Activated CD4-positive, alpha-beta memory T cell treated with anti-CD3 and anti-CD28 coated beads, Interleukin-2, amount 10 ng/mL, durations not matched to agents 7 days and 5 days (primary cell): ENCODE results near the gene ALPK3. TPM values are rescaled to one million over a fixed set of nuclear protein-coding genes. Genes with fewer than 3 reads are reported as not detected.

ENCODE experiments used
- CTCF ChIA-PET: fragments of 350-600 bp; sonication (Branson Sonifier 250); formaldehyde crosslinking; loops from one replicate; lab custom pipeline; 2021; ENCODE audit warnings: antibody characterized with exemption, inconsistent platforms; lab: Charles Lee
- POLR2A ChIA-PET: fragments of 350-600 bp; sonication (Branson Sonifier 250); formaldehyde crosslinking; loops from one replicate; lab custom pipeline; 2021; ENCODE audit warnings: antibody characterized with exemption; lab: Charles Lee
- DNase-seq: peaks from one replicate; pipeline ENCODE4 v3.0.0-alpha.2; 2020
- H3K27ac Mint-ChIP-seq: one replicate; pipeline ENCODE4 v1.8.0; 2021; ENCODE audit warnings: mild to moderate bottlenecking, mixed read lengths
- H3K27me3 Mint-ChIP-seq: one replicate; pipeline ENCODE4 v1.8.0; 2021; ENCODE audit warnings: mixed read lengths
- H3K36me3 Mint-ChIP-seq: one replicate; pipeline ENCODE4 v1.8.0; 2021; ENCODE audit warnings: low read depth, mixed read lengths
- H3K4me1 Mint-ChIP-seq: one replicate; pipeline ENCODE4 v1.8.0; 2021; ENCODE audit warnings: mixed read lengths
- H3K4me3 Mint-ChIP-seq: one replicate; pipeline ENCODE4 v1.8.0; 2021; ENCODE audit warnings: mild to moderate bottlenecking, mixed read lengths
- H3K9me3 Mint-ChIP-seq: one replicate; pipeline ENCODE4 v1.8.0; 2021; ENCODE audit warnings: mixed read lengths
- total RNA-seq, 2 experiments: library from RNA; stranded (reverse); gene quantifications; one replicate each; pipeline ENCODE4 v1.2.3, GENCODE V29; 2021

The ALPK3 gene
- total RNA-seq, 2 experiments from 2014 or later = 0.20 TPM

- ChIA-PET CTCF (interaction anchor here (0.6 to 3.1 kb wide), 16 partner anchors 11 to 711 kb away, joined by 3 to 18 read pairs (median 3); partner anchors contain the start of gene WDR73), POLR2A (no interaction called here)
- Mint-ChIP-seq H3K36me3 (no peaks in the 10 kb centered on the region), H3K9me3 (no peaks in the 10 kb centered on the region), H3K27ac (no peak overlapping the region), H3K4me1 (no peaks in the 10 kb centered on the region), H3K4me3 (no peak overlapping the region), H3K27me3 (no peaks in the 10 kb centered on the region)
- DNase-seq = peak; percentile 70
Observed at GRCh38 chr15:84878504-84878903, 61.3 kb downstream of the ALPK3 start.

GRCh38 chr15:84879088-84879780, 62.1 kb downstream of the ALPK3 start:
- Mint-ChIP-seq H3K4me1 (no peaks in the 10 kb centered on the region), H3K27me3 (no peaks in the 10 kb centered on the region), H3K36me3 (no peaks in the 10 kb centered on the region), H3K9me3 (no peaks in the 10 kb centered on the region), H3K4me3 (no peak overlapping the region), H3K27ac (no peak overlapping the region)
- DNase-seq = no peak
- POLR2A ChIA-PET = no interaction called here
- CTCF ChIA-PET = interaction anchor here (1.1 to 3.1 kb wide), 8 partner anchors 32 to 295 kb away, joined by 3 to 18 read pairs (median 5); partner anchors contain the start of gene WDR73

GRCh38 chr15:84880007-84880406, 62.9 kb downstream of the ALPK3 start:
- ChIA-PET CTCF (no interaction called here), POLR2A (no interaction called here)
- Mint-ChIP-seq H3K9me3 (no peaks in the 10 kb centered on the region), H3K4me3 (no peak overlapping the region), H3K4me1 (no peaks in the 10 kb centered on the region), H3K27ac (no peak overlapping the region), H3K36me3 (no peaks in the 10 kb centered on the region), H3K27me3 (peaks cover 3% of the 10 kb centered on the region)
- no peak for DNase-seq

- POLR2A ChIA-PET = no interaction called here
- Mint-ChIP-seq H3K9me3 (no peaks in the 10 kb centered on the region), H3K36me3 (no peaks in the 10 kb centered on the region), H3K27me3 (peaks cover 3% of the 10 kb centered on the region), H3K4me3 (no peak overlapping the region), H3K4me1 (no peaks in the 10 kb centered on the region), H3K27ac (no peak overlapping the region)
- CTCF ChIA-PET = no interaction called here
- no peak for DNase-seq
Observed at GRCh38 chr15:84880822-84881519, 63.8 kb downstream of the ALPK3 start.

- H3K27ac Mint-ChIP-seq = no peak overlapping the region
- CTCF ChIA-PET = no interaction called here
Observed at GRCh38 chr15:84881520-84881830, 64.3 kb downstream of the ALPK3 start.

GRCh38 chr15:84883466-84883865, 66.3 kb downstream of the ALPK3 start:
- H3K4me3 Mint-ChIP-seq = no peak overlapping the region
- H3K36me3 Mint-ChIP-seq = no peaks in the 10 kb centered on the region
- ChIA-PET CTCF (no interaction called here), POLR2A (no interaction called here)
- peaks cover 3% of the 10 kb centered on the region for H3K27me3 Mint-ChIP-seq
- DNase-seq = no peak
- no peak overlapping the region for H3K27ac Mint-ChIP-seq
- no peaks in the 10 kb centered on the region for H3K4me1 Mint-ChIP-seq
- no peaks in the 10 kb centered on the region for H3K9me3 Mint-ChIP-seq

More at GRCh38 chr15:84881520-84881830, 64.3 kb downstream of the ALPK3 start:
- POLR2A ChIA-PET = no interaction called here
- H3K4me3 Mint-ChIP-seq = no peak overlapping the region
- DNase-seq = no peak
- H3K9me3 Mint-ChIP-seq = no peaks in the 10 kb centered on the region
- H3K27me3 Mint-ChIP-seq = peaks cover 3% of the 10 kb centered on the region
- no peaks in the 10 kb centered on the region for H3K36me3 Mint-ChIP-seq
- no peaks in the 10 kb centered on the region for H3K4me1 Mint-ChIP-seq

- Mint-ChIP-seq H3K36me3 (no peaks in the 10 kb centered on the region), H3K4me1 (no peaks in the 10 kb centered on the region), H3K4me3 (no peak within 1 kb of the TSS), H3K27ac (no peak within 1 kb of the TSS), H3K9me3 (no peaks in the 10 kb centered on the region), H3K27me3 (peaks cover 3% of the 10 kb centered on the region)
- DNase-seq = no peak
- POLR2A ChIA-PET = no interaction called here
- CTCF ChIA-PET = no interaction called here
Observed at GRCh38 chr15:84883916-84884781, 67.0 kb downstream of the ALPK3 start, which contains the start of gene SLC28A1. SLC28A1 (plus strand) TSS chr15:84884662; CDS start chr15:84887761, 3,099 bp downstream.

- ChIA-PET POLR2A (no interaction called here), CTCF (no interaction called here)
- H3K36me3 Mint-ChIP-seq = no peaks in the 10 kb centered on the region
- H3K27ac Mint-ChIP-seq = no peak overlapping the region
- H3K4me3 Mint-ChIP-seq = no peak overlapping the region
- no peaks in the 10 kb centered on the region for H3K4me1 Mint-ChIP-seq
- peaks cover 3% of the 10 kb centered on the region for H3K27me3 Mint-ChIP-seq
- no peak for DNase-seq
- H3K9me3 Mint-ChIP-seq = no peaks in the 10 kb centered on the region
Observed at GRCh38 chr15:84885801-84886200, 68.6 kb downstream of the ALPK3 start.

- CTCF ChIA-PET = no interaction called here
- no peaks in the 10 kb centered on the region for H3K4me1 Mint-ChIP-seq
- no peak for DNase-seq
- POLR2A ChIA-PET = no interaction called here
- H3K36me3 Mint-ChIP-seq = no peaks in the 10 kb centered on the region
- H3K27me3 Mint-ChIP-seq = peaks cover 5% of the 10 kb centered on the region
- H3K27ac Mint-ChIP-seq = no peak overlapping the region
- no peak overlapping the region for H3K4me3 Mint-ChIP-seq
- no peaks in the 10 kb centered on the region for H3K9me3 Mint-ChIP-seq
Observed at GRCh38 chr15:84886211-84886983, 69.2 kb downstream of the ALPK3 start.

- H3K4me1 Mint-ChIP-seq = no peaks in the 10 kb centered on the region
- H3K36me3 Mint-ChIP-seq = no peaks in the 10 kb centered on the region
Observed at GRCh38 chr15:84886984-84887299, 69.8 kb downstream of the ALPK3 start.

GRCh38 chr15:84887938-84888337, 70.8 kb downstream of the ALPK3 start:
- H3K27ac Mint-ChIP-seq = no peak overlapping the region
- H3K9me3 Mint-ChIP-seq = no peaks in the 10 kb centered on the region
- POLR2A ChIA-PET = no interaction called here
- no peak for DNase-seq
- H3K4me3 Mint-ChIP-seq = no peak overlapping the region
- CTCF ChIA-PET = no interaction called here
- H3K27me3 Mint-ChIP-seq = peaks cover 10% of the 10 kb centered on the region
- H3K36me3 Mint-ChIP-seq = no peaks in the 10 kb centered on the region
- H3K4me1 Mint-ChIP-seq = no peaks in the 10 kb centered on the region

More at GRCh38 chr15:84886984-84887299, 69.8 kb downstream of the ALPK3 start:
- no peak for DNase-seq
- ChIA-PET CTCF (no interaction called here), POLR2A (no interaction called here)
- Mint-ChIP-seq H3K27me3 (peaks cover 10% of the 10 kb centered on the region), H3K27ac (no peak overlapping the region), H3K4me3 (no peak overlapping the region), H3K9me3 (no peaks in the 10 kb centered on the region)

GRCh38 chr15:84888639-84889038, 71.5 kb downstream of the ALPK3 start:
- peaks cover 10% of the 10 kb centered on the region for H3K27me3 Mint-ChIP-seq
- ChIA-PET CTCF (no interaction called here), POLR2A (no interaction called here)
- no peak overlapping the region for H3K27ac Mint-ChIP-seq
- no peaks in the 10 kb centered on the region for H3K4me1 Mint-ChIP-seq
- H3K9me3 Mint-ChIP-seq = no peaks in the 10 kb centered on the region
- no peaks in the 10 kb centered on the region for H3K36me3 Mint-ChIP-seq
- no peak overlapping the region for H3K4me3 Mint-ChIP-seq
- DNase-seq = no peak
